IPS DF 4.7 (cell line): ENCODE measurements around the gene TP53I11.

Source experiments
- DNase-seq: peaks from one replicate; pipeline ENCODE4 v3.0.0-alpha.2; 2013; ENCODE audit warnings: low spot score; ENCODE audit errors: extremely low read depth

TP53I11 gene

GRCh38 chr11:44957776-44958564 is 7.3 kb upstream of the TP53I11 start:
- no peak for DNase-seq

- no peak for DNase-seq
Measured at GRCh38 chr11:44957040-44957515, 6.4 kb upstream of the TP53I11 start.

- no peak for DNase-seq
Measured at GRCh38 chr11:44955015-44955738, 4.5 kb upstream of the TP53I11 start.

GRCh38 chr11:44954051-44954906 is 3.6 kb upstream of the TP53I11 start:
- DNase-seq = no peak

GRCh38 chr11:44952500-44953260 is 2.0 kb upstream of the TP53I11 start:
- no peak for DNase-seq

- DNase-seq = no peak
Measured at GRCh38 chr11:44952082-44952481, 1.4 kb upstream of the TP53I11 start.

GRCh38 chr11:44950031-44950624 is 555 bp downstream of the TP53I11 start:
- DNase-seq = no peak

GRCh38 chr11:44949160-44950030 is 1.3 kb downstream of the TP53I11 start:
- DNase-seq = no peak

- no peak for DNase-seq
Measured at GRCh38 chr11:44948155-44948554, 2.5 kb downstream of the TP53I11 start.

- no peak for DNase-seq
Measured at GRCh38 chr11:44947114-44947513, 3.6 kb downstream of the TP53I11 start.

GRCh38 chr11:44946263-44946662 is 4.4 kb downstream of the TP53I11 start:
- no peak for DNase-seq

GRCh38 chr11:44945666-44946065 is 5.0 kb downstream of the TP53I11 start:
- DNase-seq = no peak

GRCh38 chr11:44944853-44945235 is 5.8 kb downstream of the TP53I11 start:
- DNase-seq = no peak

GRCh38 chr11:44944181-44944852 is 6.4 kb downstream of the TP53I11 start:
- no peak for DNase-seq

- DNase-seq = no peak
Measured at GRCh38 chr11:44943696-44944095, 7.0 kb downstream of the TP53I11 start.

GRCh38 chr11:44943118-44943517 is 7.6 kb downstream of the TP53I11 start:
- no peak for DNase-seq

GRCh38 chr11:44942029-44942955 is 8.4 kb downstream of the TP53I11 start:
- no peak for DNase-seq
